H1 (cell line): ENCODE data around the gene KIF26B. TPM values are rescaled to one million over a fixed set of nuclear protein-coding genes. Genes with fewer than 3 reads are reported as not detected.

ENCODE experiments used
- CTCF ChIA-PET: fragments of 300-600 bp; sonication (Branson Sonifier 250); formaldehyde crosslinking; loops from one replicate; lab custom pipeline; 2021; ENCODE audit not compliant: partially characterized antibody; lab: Charles Lee
- POLR2A ChIA-PET: fragments of 300-600 bp; sonication (Branson Sonifier 250); formaldehyde crosslinking; loops from one replicate; lab custom pipeline; 2021; ENCODE audit warnings: inconsistent platforms; ENCODE audit not compliant: partially characterized antibody; lab: Charles Lee
- DNase-seq, 2 experiments: peaks; one replicate each; pipeline versions ENCODE4 v3.0.0 to v3.0.0-alpha.2; 2010 to 2022; ENCODE audit warnings: low spot score in 2 of 2, low read depth in 1 of 2, mixed read lengths in 1 of 2
- FAIRE-seq: peaks from 2 replicates; lab custom pipeline; 2011; peaks lifted over from hg19 to GRCh38; lab: Jason Lieb, UNC
- H2AFZ ChIP-seq: 2 replicates; pipeline ENCODE4 v1.8.1; 2012; ENCODE audit warnings: low read length, inconsistent platforms
- H2AK5ac ChIP-seq: 2 replicates; pipeline ENCODE4 v1.6.1; 2013; ENCODE audit warnings: low read depth, low read length
- H2BK120ac ChIP-seq: replicated peaks from 2 replicates; pipeline ENCODE3; 2013; ENCODE audit warnings: low read depth, low read length, inconsistent platforms
- H2BK12ac ChIP-seq: 2 replicates; pipeline ENCODE4 v1.6.1; 2013; ENCODE audit warnings: low read depth, low read length
- H2BK15ac ChIP-seq: 2 replicates; pipeline ENCODE4 v1.6.1; 2013; ENCODE audit warnings: low read length
- H2BK20ac ChIP-seq: 2 replicates; pipeline ENCODE4 v1.6.1; 2013; ENCODE audit warnings: low read length
- H2BK5ac ChIP-seq: 2 replicates; pipeline ENCODE4 v1.6.1; 2013; ENCODE audit warnings: low read depth, low read length
- H3K14ac ChIP-seq: 2 replicates; pipeline ENCODE4 v1.6.1; 2013; ENCODE audit warnings: inconsistent platforms; ENCODE audit not compliant: insufficient read length
- H3K18ac ChIP-seq: 2 replicates; pipeline ENCODE4 v1.6.1; 2013; ENCODE audit warnings: low read length; ENCODE audit errors: extremely low read depth
- H3K23ac ChIP-seq: 2 replicates; pipeline ENCODE4 v1.6.1; 2013; ENCODE audit warnings: inconsistent platforms; ENCODE audit not compliant: insufficient read length
- H3K23me2 ChIP-seq: 2 replicates; pipeline ENCODE4 v1.6.1; 2013; ENCODE audit warnings: low read depth, low read length
- H3K27ac ChIP-seq: 2 replicates; pipeline ENCODE4 v1.6.1; 2011; ENCODE audit warnings: low read depth, low read length, inconsistent platforms
- H3K27me3 ChIP-seq, 4 experiments: replicated peaks in 1 of 4; 1 replicate in 1 of 4; 2 replicates in 3 of 4; pipeline versions ENCODE4 v1.6.1 to v1.8.1; 2011 to 2013; ENCODE audit warnings: low read length in 3 of 4, mild to moderate bottlenecking in 3 of 4, inconsistent platforms in 2 of 4, mixed read lengths in 2 of 4, moderate library complexity in 1 of 4; ENCODE audit not compliant: control insufficient read depth in 3 of 4, insufficient read depth in 3 of 4; ENCODE audit errors: extremely low read depth in 1 of 4
- H3K36me3 ChIP-seq, 4 experiments: 2 replicates each; pipeline versions ENCODE4 v1.6.1 to v1.8.1; 2011 to 2013; ENCODE audit warnings: mild to moderate bottlenecking in 4 of 4, low read length in 3 of 4, moderate library complexity in 2 of 4, control low read depth in 1 of 4, inconsistent platforms in 1 of 4; ENCODE audit not compliant: insufficient read depth in 4 of 4, control insufficient read depth in 2 of 4
- H3K4ac ChIP-seq: replicated peaks from 2 replicates; pipeline ENCODE3; 2013; ENCODE audit warnings: low read length, low read depth, mixed read lengths, inconsistent platforms; ENCODE audit not compliant: insufficient read length
- H3K4me1 ChIP-seq, 4 experiments: replicated peaks in 1 of 4; 1 replicate in 1 of 4; 2 replicates in 3 of 4; pipeline versions ENCODE4 v1.6.1 to v1.8.1; 2011 to 2013; ENCODE audit warnings: low read length in 3 of 4, inconsistent platforms in 2 of 4, mixed read lengths in 1 of 4; ENCODE audit not compliant: insufficient read depth in 4 of 4, control insufficient read depth in 3 of 4
- H3K4me2 ChIP-seq, 2 experiments: 2 replicates each; pipeline versions ENCODE4 v1.6.1 to v1.8.1; 2011 to 2013; ENCODE audit warnings: low read depth in 2 of 2, low read length in 2 of 2, control low read depth in 1 of 2, inconsistent platforms in 1 of 2, mild to moderate bottlenecking in 1 of 2; ENCODE audit not compliant: insufficient read depth in 1 of 2
- H3K4me3 ChIP-seq, 4 experiments: fragments of 200-600, 300-600 bp in 1 of 4; sonication (generic), shearing (Covaris generic), sonication (Bioruptor Twin) in 1 of 4; 2 replicates each; pipeline versions ENCODE4 v1.5.1 to v1.8.1; 2011 to 2016; ENCODE audit warnings: low read length in 4 of 4, low read depth in 3 of 4, control low read depth in 2 of 4, inconsistent platforms in 2 of 4, mild to moderate bottlenecking in 2 of 4, mixed read lengths in 1 of 4, moderate library complexity in 1 of 4; ENCODE audit not compliant: insufficient read depth in 2 of 4; ENCODE audit errors: extremely low read depth in 1 of 4
- H3K56ac ChIP-seq: replicated peaks from 2 replicates; pipeline ENCODE3; 2013; ENCODE audit warnings: low read depth, mild to moderate bottlenecking, mixed read lengths, low read length, inconsistent platforms; ENCODE audit not compliant: insufficient read length
- H3K79me1 ChIP-seq: 2 replicates; pipeline ENCODE4 v1.6.1; 2013; ENCODE audit warnings: low read depth, low read length, control low read depth
- H3K79me2 ChIP-seq, 2 experiments: 2 replicates each; pipeline versions ENCODE4 v1.6.1 to v1.8.1; 2012 to 2013; ENCODE audit warnings: low read length in 2 of 2, mild to moderate bottlenecking in 2 of 2, inconsistent platforms in 1 of 2; ENCODE audit not compliant: insufficient read depth in 2 of 2, control insufficient read depth in 1 of 2
- H3K9ac ChIP-seq, 4 experiments: replicated peaks in 1 of 4; 1 replicate in 1 of 4; 2 replicates in 3 of 4; pipeline versions ENCODE4 v1.6.1 to v1.8.1; 2011 to 2013; ENCODE audit warnings: low read depth in 3 of 4, low read length in 3 of 4, control low read depth in 2 of 4, mild to moderate bottlenecking in 2 of 4, moderate library complexity in 2 of 4, inconsistent platforms in 1 of 4; ENCODE audit errors: extremely low read depth in 1 of 4
- H3K9me3 ChIP-seq, 2 experiments: 2 replicates each; pipeline versions ENCODE4 v1.6.1 to v1.8.1; 2012 to 2013; ENCODE audit warnings: mild to moderate bottlenecking in 2 of 2, moderate library complexity in 2 of 2, control low read depth in 1 of 2, inconsistent platforms in 1 of 2, low read depth in 1 of 2, low read length in 1 of 2, mixed read lengths in 1 of 2; ENCODE audit not compliant: insufficient read depth in 2 of 2
- H4K20me1 ChIP-seq, 2 experiments: replicated peaks in 1 of 2; 2 replicates each; pipeline versions ENCODE3 to v1.8.1; 2011 to 2013; ENCODE audit warnings: inconsistent platforms in 2 of 2, low read length in 2 of 2, mild to moderate bottlenecking in 1 of 2; ENCODE audit not compliant: insufficient read depth in 2 of 2, control insufficient read depth in 1 of 2
- H4K5ac ChIP-seq: 2 replicates; pipeline ENCODE4 v1.6.1; 2013; ENCODE audit warnings: low read length, low read depth, mixed read lengths, inconsistent platforms; ENCODE audit not compliant: insufficient read length
- H4K8ac ChIP-seq: 2 replicates; pipeline ENCODE4 v1.8.0; 2013; ENCODE audit warnings: mild to moderate bottlenecking, moderate library complexity, low read length, inconsistent platforms; ENCODE audit not compliant: insufficient read depth; ENCODE audit errors: extremely low read depth
- H4K91ac ChIP-seq: replicated peaks from 2 replicates; pipeline ENCODE3; 2013; ENCODE audit warnings: low read length, mixed read lengths, inconsistent platforms; ENCODE audit not compliant: insufficient read length
- WGBS, 2 experiments: shearing (Covaris generic) in 1 of 2; methylation state at CpG; one replicate each; pipeline versions ENCODE4 v1.1.6 to v1.1.7; 2013 to 2015; ENCODE audit warnings: low lambda C conversion rate in 2 of 2, mixed read lengths in 2 of 2, inconsistent platforms in 1 of 2, low coverage in 1 of 2, missing lambda C conversion rate in 1 of 2; ENCODE audit not compliant: insufficient replicate concordance in 2 of 2, insufficient coverage in 1 of 2, insufficient read length in 1 of 2; ENCODE audit errors: extremely low coverage in 1 of 2, missing lambda C conversion rate in 1 of 2; 5-methylcytosine and 5-hydroxymethylcytosine counted together
- polyA plus RNA-seq, 7 experiments: library from polyadenylated mRNA; depleted of rRNA in 3 of 7; stranded (reverse) in 5 of 7; unstranded in 2 of 7; fragments of >200 nt in 5 of 7; fragments of 200-250 nt in 2 of 7; gene quantifications; 1 replicate in 5 of 7; 2 replicates in 1 of 7; 4 replicates in 1 of 7; pipeline versions ENCODE4 v1.2.1 to v1.2.3, GENCODE V29; 2011 to 2013; ENCODE audit warnings: missing spikeins in 2 of 7, mixed read lengths in 2 of 7
- total RNA-seq: library from RNA; stranded (reverse); fragmentation: NEBNext Ultra II Directional; extraction: Animal tissue kit (Norgen Biotek cat#: 25700); gene quantifications from 2 replicates; pipeline ENCODE4 v1.2.1, GENCODE V29; 2021
- TF ChIP-seq, protein P1 (sequence below): IDR thresholded peaks from 2 replicates; pipeline ENCODE4 v1.6.1; 2012; ENCODE audit warnings: low read length, inconsistent platforms

The KIF26B gene
- total and polyA plus RNA-seq, 2 of the 8 experiments (the other 6 are each of a cell fraction or from before 2014, with no cell fraction given): 0.06 to 0.28 TPM

GRCh38 chr1:245464290-245464689 lies 309.5 kb downstream of the KIF26B start:
- POLR2A ChIA-PET: interaction anchor here (1.7 kb wide), 1 partner anchor 19 kb away, joined by 3 read pairs; no protein-coding TSS in a partner anchor
- TF ChIP-seq, protein P1, sequence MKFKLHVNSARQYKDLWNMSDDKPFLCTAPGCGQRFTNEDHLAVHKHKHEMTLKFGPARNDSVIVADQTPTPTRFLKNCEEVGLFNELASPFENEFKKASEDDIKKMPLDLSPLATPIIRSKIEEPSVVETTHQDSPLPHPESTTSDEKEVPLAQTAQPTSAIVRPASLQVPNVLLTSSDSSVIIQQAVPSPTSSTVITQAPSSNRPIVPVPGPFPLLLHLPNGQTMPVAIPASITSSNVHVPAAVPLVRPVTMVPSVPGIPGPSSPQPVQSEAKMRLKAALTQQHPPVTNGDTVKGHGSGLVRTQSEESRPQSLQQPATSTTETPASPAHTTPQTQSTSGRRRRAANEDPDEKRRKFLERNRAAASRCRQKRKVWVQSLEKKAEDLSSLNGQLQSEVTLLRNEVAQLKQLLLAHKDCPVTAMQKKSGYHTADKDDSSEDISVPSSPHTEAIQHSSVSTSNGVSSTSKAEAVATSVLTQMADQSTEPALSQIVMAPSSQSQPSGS: no peak
- TF ChIP-seq, all 59 proteins: peak for 0
- Histone ChIP-seq H2BK5ac (peak overlapping the region; percentile 80; the same call in 1 of the 2 replicates), H3K36me3 (no peaks in the 10 kb centered on the region), H2BK12ac (no peak overlapping the region), H3K14ac (no peak overlapping the region), H2BK120ac (no peak overlapping the region), H3K4ac (no peak overlapping the region), H3K79me1 (no peaks in the 10 kb centered on the region), H3K9me3 (no peaks in the 10 kb centered on the region), H2BK15ac (peak overlapping the region; percentile 67; the same call in 1 of the 2 replicates), H4K91ac (no peak overlapping the region), H3K4me2 (no peak overlapping the region), H3K18ac (no peak overlapping the region; the same call in 1 of the 2 replicates), H3K23me2 (peaks cover 4% of the 10 kb centered on the region; the same call in 1 of the 2 replicates), H3K23ac (no peak overlapping the region), H4K20me1 (peaks cover 0 to 5% of the 10 kb centered on the region in 2 experiments), H3K56ac (no peak overlapping the region), H2BK20ac (no peak overlapping the region), H3K4me3 (no peak overlapping the region), H3K79me2 (no peaks in the 10 kb centered on the region), H4K5ac (no peak overlapping the region), H3K27me3 (no peaks in the 10 kb centered on the region; a peak in 1 of 7 replicates), H2AK5ac (peak overlapping the region; percentile 9; the same call in 1 of the 2 replicates), H3K4me1 (no peaks in the 10 kb centered on the region), H3K9ac (no peak overlapping the region; a peak in 1 of 7 replicates), H4K8ac (no peak overlapping the region), H3K27ac (no peak overlapping the region), H2AFZ (no peak overlapping the region)
- CTCF ChIA-PET: interaction anchor here (1.2 to 1.7 kb wide), 3 partner anchors 10 to 290 kb away, joined by 3 to 5 read pairs (median 4); no protein-coding TSS in a partner anchor
- FAIRE-seq (no peak), DNase-seq (no peak)
- WGBS, 2 experiments: 96% methylated on average over 15 of the region's 15 CpGs; no CpG with 5 or more reads in 1 of the 2 experiments
